ENCODE data around the gene RNF167. TPM values are rescaled to one million over a fixed set of nuclear protein-coding genes. Genes with fewer than 3 reads are reported as not detected.

The RNF167 gene
- total and polyA plus RNA-seq, 2 of the 13 experiments (the other 11 are each of a cell fraction or from before 2014, with no cell fraction given), result 44.1 to 45.4 TPM

DNA sequence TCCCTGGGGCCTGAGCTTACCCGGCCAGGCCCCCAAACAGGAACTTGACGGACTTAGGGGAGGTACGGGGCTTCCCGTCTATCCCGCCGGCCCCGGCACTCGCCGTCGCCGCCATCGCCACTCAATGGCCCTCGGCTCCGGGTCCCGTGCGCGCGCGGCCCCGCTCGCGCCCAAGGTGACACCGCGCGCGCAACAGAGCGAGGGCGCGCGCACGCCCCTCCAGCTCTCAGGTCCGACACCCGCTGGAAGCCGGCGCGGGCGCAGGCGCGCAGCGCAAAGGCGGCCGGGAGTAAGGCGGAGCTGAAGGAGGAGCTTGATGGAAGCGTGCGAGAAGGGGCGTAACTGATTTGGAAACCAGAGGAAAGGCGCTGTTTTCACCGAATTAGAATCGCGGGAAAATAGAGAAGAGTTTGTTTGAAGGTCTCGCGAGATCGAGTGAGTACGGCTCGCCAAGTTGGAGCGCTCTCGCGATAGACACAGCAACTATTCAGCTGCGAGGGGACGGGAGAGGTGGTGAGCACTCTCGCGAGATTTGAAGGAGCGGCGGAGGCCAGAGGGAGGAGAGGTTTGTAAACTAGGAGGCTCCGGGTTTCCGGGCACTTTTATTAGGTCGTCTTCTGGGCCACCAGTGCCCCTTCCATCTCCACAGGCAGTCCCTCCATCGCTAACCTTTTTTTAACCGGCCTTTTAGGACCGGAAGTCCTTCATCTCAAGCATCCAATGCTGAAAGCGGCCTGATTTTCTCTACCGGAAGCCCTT, at the start of gene RNF167, which contains the start of gene SLC25A11 (continued):
- peak; percentile 55; the same call in 1 of the 2 replicates for TF ChIP-seq MNT (IDR thresholded peaks at IDR 0.05)
- TF ChIP-seq, protein P1, sequence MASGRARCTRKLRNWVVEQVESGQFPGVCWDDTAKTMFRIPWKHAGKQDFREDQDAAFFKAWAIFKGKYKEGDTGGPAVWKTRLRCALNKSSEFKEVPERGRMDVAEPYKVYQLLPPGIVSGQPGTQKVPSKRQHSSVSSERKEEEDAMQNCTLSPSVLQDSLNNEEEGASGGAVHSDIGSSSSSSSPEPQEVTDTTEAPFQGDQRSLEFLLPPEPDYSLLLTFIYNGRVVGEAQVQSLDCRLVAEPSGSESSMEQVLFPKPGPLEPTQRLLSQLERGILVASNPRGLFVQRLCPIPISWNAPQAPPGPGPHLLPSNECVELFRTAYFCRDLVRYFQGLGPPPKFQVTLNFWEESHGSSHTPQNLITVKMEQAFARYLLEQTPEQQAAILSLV (CRISPR knock-in tag; IDR thresholded peaks at IDR 0.05; ENCODE audit: borderline replicate concordance), result no peak
- peak; percentile 31; the same call in 1 of the 2 replicates for TF ChIP-seq HMGXB3 (CRISPR knock-in tag; IDR thresholded peaks at IDR 0.05; ENCODE audit: borderline replicate concordance)
- TF ChIP-seq SKI (IDR thresholded peaks at IDR 0.05; ENCODE audit: partially characterized antibody), result peak; percentile 16
- TF ChIP-seq NCOA2 (CRISPR knock-in tag; IDR thresholded peaks at IDR 0.05), result no peak
- TF ChIP-seq, protein P2, sequence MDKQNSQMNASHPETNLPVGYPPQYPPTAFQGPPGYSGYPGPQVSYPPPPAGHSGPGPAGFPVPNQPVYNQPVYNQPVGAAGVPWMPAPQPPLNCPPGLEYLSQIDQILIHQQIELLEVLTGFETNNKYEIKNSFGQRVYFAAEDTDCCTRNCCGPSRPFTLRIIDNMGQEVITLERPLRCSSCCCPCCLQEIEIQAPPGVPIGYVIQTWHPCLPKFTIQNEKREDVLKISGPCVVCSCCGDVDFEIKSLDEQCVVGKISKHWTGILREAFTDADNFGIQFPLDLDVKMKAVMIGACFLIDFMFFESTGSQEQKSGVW (CRISPR knock-in tag; IDR thresholded peaks at IDR 0.05; ENCODE audit: borderline replicate concordance), result no peak
- no peak for TF ChIP-seq NFE2 (CRISPR knock-in tag; IDR thresholded peaks at IDR 0.05)
- TF ChIP-seq ZC3H4 (CRISPR knock-in tag; IDR thresholded peaks at IDR 0.05; ENCODE audit: borderline replicate concordance), result no peak
- TF ChIP-seq ZMYM4 (CRISPR knock-in tag; IDR thresholded peaks at IDR 0.05), result peak; percentile 54; the same call in 1 of the 2 replicates
- no peak; the same call in 1 of the 2 replicates for TF ChIP-seq MEF2D (CRISPR knock-in tag; IDR thresholded peaks at IDR 0.05)
- TF ChIP-seq NR2C2 (CRISPR knock-in tag; IDR thresholded peaks at IDR 0.05; ENCODE audit: borderline replicate concordance), result peak; percentile 48; the same call in 1 of the 2 replicates
- no peak for TF ChIP-seq ZNF672 (CRISPR knock-in tag; IDR thresholded peaks at IDR 0.05)
- TF ChIP-seq RERE (CRISPR knock-in tag; IDR thresholded peaks at IDR 0.05; ENCODE audit: low read depth), result no peak
- TF ChIP-seq RARG (CRISPR knock-in tag; IDR thresholded peaks at IDR 0.05; ENCODE audit: low read depth), result no peak
- peak; percentile 48; the same call in 1 of the 2 replicates for TF ChIP-seq ARNTL (CRISPR knock-in tag; IDR thresholded peaks at IDR 0.05)

All from HepG2 (cell line).